Fibroblast of lung (primary cell): ENCODE data around the gene PLPPR2. TPM values are rescaled to one million over a fixed set of nuclear protein-coding genes. Genes with fewer than 3 reads are reported as not detected.

Experiments used
- DNase-seq, 2 donors: peaks; one replicate each; pipeline versions ENCODE4 v3.0.0 to v3.0.0-alpha.2; 2010; ENCODE audit warnings: low read depth in 2 of 2
- H2AFZ ChIP-seq: 2 replicates; pipeline ENCODE4 v1.5.1; 2012; ENCODE audit warnings: low read length, control low read depth, inconsistent platforms
- H3K27ac ChIP-seq: 2 replicates; pipeline ENCODE4 v1.5.1; 2011; ENCODE audit warnings: low read length, control low read depth; ENCODE audit not compliant: insufficient read depth
- H3K27me3 ChIP-seq: 2 replicates; pipeline ENCODE4 v1.5.1; 2011; ENCODE audit warnings: mild to moderate bottlenecking, low read length; ENCODE audit not compliant: control insufficient read depth, insufficient read depth
- H3K36me3 ChIP-seq: 2 replicates; pipeline ENCODE4 v1.5.1; 2011; ENCODE audit warnings: low read length; ENCODE audit not compliant: control insufficient read depth, insufficient read depth
- H3K4me1 ChIP-seq: 2 replicates; pipeline ENCODE4 v1.5.1; 2011; ENCODE audit warnings: low read length; ENCODE audit not compliant: control insufficient read depth, insufficient read depth; ENCODE audit errors: extremely low read depth
- H3K4me2 ChIP-seq: 2 replicates; pipeline ENCODE4 v1.5.1; 2011; ENCODE audit warnings: low read length, control low read depth; ENCODE audit not compliant: insufficient read depth; ENCODE audit errors: extremely low read depth
- H3K4me3 ChIP-seq, 4 experiments: fragments of 200-600 bp in 1 of 4; sonication (generic) in 1 of 4; replicated peaks in 1 of 4; 2 replicates each; pipeline ENCODE4 v1.5.1; 2011 to 2016; ENCODE audit warnings: low read length in 4 of 4, low read depth in 3 of 4, mild to moderate bottlenecking in 3 of 4, control low read depth in 2 of 4, inconsistent platforms in 1 of 4, mixed read lengths in 1 of 4; ENCODE audit not compliant: insufficient read depth in 1 of 4; ENCODE audit errors: control extremely low read depth in 1 of 4
- H3K79me2 ChIP-seq: 2 replicates; pipeline ENCODE4 v1.5.1; 2012; ENCODE audit warnings: mild to moderate bottlenecking, low read length, inconsistent platforms; ENCODE audit not compliant: control insufficient read depth, insufficient read depth
- H3K9ac ChIP-seq: 2 replicates; pipeline ENCODE4 v1.5.1; 2011; ENCODE audit warnings: mild to moderate bottlenecking, low read length, control low read depth; ENCODE audit not compliant: insufficient read depth
- H3K9me3 ChIP-seq: 2 replicates; pipeline ENCODE4 v1.5.1; 2012; ENCODE audit warnings: low read depth, low read length; ENCODE audit not compliant: control insufficient read depth, insufficient read depth
- H4K20me1 ChIP-seq: 2 replicates; pipeline ENCODE4 v1.5.1; 2011; ENCODE audit warnings: low read length; ENCODE audit not compliant: control insufficient read depth, insufficient read depth; ENCODE audit errors: extremely low read depth
- EZH2 ChIP-seq: IDR thresholded peaks from 2 replicates; pipeline ENCODE4 v1.5.1; 2012; ENCODE audit warnings: low read length, control low read depth, mild to moderate bottlenecking; ENCODE audit errors: missing control alignments
- polyA plus RNA-seq, 2 donors: library from polyadenylated mRNA; depleted of rRNA in 1 of 2; stranded (reverse) in 1 of 2; unstranded in 1 of 2; fragments of >200 nt; gene quantifications; 2 replicates each; pipeline ENCODE4 v1.2.1, GENCODE V29; 2011 to 2012; ENCODE audit warnings: missing spikeins in 1 of 2
- total RNA-seq: library from RNA; depleted of rRNA; stranded (reverse); fragments of >200 nt; gene quantifications from 2 replicates; pipeline ENCODE4 v1.2.1, GENCODE V29; 2014
- TF ChIP-seq, protein P1 (sequence below), 2 donors: IDR thresholded peaks in 1 of 2; conservative IDR thresholded peaks in 1 of 2; 1 replicate in 1 of 2; 2 replicates in 1 of 2; pipeline ENCODE4 v1.5.1; 2011 to 2012; ENCODE audit warnings: low read length in 2 of 2, control low read depth in 1 of 2, inconsistent platforms in 1 of 2, low read depth in 1 of 2, mild to moderate bottlenecking in 1 of 2

PLPPR2 gene
- total and polyA plus RNA-seq, 2 donors (not counting 1 experiment from before 2014, with no cell fraction given), result 13.0 to 21.2 TPM

DNA sequence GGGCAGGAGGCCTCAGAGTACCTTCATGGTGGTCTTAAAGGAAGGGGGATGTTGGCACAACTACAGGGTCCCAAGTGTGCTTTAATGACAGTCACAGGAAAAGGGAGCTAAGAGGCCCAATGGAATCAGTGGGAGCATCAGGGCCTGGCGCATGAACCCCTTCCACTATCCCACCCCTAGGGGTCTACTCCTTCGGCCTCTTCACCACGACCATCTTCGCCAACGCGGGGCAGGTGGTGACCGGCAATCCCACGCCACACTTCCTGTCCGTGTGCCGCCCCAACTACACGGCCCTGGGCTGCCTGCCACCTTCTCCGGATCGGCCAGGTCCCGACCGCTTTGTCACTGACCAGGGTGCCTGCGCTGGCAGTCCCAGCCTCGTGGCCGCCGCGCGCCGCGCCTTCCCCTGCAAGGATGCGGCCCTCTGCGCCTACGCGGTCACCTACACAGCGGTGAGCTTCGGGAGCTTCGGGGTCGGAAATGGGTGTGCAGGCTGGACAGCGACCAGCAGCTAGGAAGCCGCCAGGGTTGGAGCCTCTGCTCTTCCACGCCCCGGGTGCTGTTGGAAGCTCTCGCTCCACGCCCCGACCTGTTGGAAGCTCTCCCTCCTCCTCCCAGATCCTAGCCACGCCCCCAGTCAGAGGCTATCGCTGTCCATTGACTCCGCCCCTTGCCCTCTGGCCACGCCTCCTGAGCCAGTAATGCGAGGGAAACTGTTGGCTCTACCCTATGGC lies 6.0 kb downstream of the PLPPR2 start:
- no peak for DNase-seq

DNA sequence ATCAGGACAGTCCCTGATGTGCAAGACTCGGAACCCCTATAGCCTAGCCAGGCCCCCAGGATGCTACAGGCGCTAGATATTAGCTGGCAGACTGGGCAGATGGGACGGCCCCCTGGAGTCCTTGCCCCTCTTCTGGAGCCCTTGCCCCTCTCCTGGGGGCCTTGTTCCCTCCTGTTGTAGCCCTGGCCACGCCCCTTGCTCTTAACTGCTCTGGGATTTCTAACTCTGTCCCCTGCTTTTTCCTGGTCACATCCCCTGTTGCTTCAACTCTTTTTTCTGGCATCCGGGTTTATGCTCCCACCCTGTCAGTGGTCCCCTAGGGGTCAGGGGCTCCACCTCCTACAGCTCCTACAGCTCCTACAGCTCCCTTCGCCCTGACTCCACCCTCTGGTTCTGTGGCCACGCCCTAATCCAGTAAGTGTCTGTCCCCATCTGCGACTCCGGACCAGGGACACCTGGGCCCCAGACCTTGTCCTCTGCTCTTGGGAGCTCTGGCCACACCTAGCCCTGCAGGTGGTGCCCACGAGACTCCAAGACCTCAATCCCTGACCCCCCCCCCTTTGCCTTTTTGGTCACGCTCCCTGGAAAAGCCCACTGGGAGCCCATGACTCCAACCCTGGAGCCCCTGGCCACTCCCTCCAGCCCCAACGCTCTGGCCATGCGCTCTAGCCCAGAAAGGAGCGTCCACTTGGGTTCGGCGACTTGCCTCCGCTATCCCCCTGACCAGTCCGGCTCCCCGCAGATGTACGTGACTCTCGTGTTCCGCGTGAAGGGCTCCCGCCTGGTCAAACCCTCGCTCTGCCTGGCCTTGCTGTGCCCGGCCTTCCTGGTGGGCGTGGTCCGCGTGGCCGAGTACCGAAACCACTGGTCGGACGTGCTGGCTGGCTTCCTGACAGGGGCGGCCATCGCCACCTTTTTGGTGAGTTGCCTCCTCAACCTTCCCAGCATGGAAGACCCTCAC lies 6.8 kb downstream of the PLPPR2 start:
- no peak for TF ChIP-seq EZH2
- TF ChIP-seq, protein P1, sequence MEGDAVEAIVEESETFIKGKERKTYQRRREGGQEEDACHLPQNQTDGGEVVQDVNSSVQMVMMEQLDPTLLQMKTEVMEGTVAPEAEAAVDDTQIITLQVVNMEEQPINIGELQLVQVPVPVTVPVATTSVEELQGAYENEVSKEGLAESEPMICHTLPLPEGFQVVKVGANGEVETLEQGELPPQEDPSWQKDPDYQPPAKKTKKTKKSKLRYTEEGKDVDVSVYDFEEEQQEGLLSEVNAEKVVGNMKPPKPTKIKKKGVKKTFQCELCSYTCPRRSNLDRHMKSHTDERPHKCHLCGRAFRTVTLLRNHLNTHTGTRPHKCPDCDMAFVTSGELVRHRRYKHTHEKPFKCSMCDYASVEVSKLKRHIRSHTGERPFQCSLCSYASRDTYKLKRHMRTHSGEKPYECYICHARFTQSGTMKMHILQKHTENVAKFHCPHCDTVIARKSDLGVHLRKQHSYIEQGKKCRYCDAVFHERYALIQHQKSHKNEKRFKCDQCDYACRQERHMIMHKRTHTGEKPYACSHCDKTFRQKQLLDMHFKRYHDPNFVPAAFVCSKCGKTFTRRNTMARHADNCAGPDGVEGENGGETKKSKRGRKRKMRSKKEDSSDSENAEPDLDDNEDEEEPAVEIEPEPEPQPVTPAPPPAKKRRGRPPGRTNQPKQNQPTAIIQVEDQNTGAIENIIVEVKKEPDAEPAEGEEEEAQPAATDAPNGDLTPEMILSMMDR (conservative IDR thresholded peaks at IDR 0.05 in 1 of 2, IDR thresholded peaks at IDR 0.05 in 1 of 2; ENCODE audit: low read depth in 1 of 2, low read length in 2 of 2), result no peak
- Histone ChIP-seq H3K4me3 (no peak overlapping the region), H3K4me1 (no peaks in the 10 kb centered on the region), H3K4me2 (no peak overlapping the region), H3K27ac (no peak overlapping the region), H4K20me1 (no peaks in the 10 kb centered on the region), H3K36me3 (peaks cover 8% of the 10 kb centered on the region), H2AFZ (no peak overlapping the region), H3K9me3 (no peaks in the 10 kb centered on the region), H3K9ac (no peak overlapping the region), H3K79me2 (no peaks in the 10 kb centered on the region), H3K27me3 (no peaks in the 10 kb centered on the region)
- DNase-seq, result no peak

More for the DNA sequence above, 6.0 kb downstream of the PLPPR2 start:
- TF ChIP-seq, protein P1 (conservative IDR thresholded peaks at IDR 0.05 in 1 of 2, IDR thresholded peaks at IDR 0.05 in 1 of 2; ENCODE audit: low read depth in 1 of 2, low read length in 2 of 2), result no peak
- TF ChIP-seq EZH2, result no peak
- Histone ChIP-seq H3K4me3 (no peak overlapping the region), H3K79me2 (no peaks in the 10 kb centered on the region), H3K4me2 (no peak overlapping the region), H3K4me1 (no peaks in the 10 kb centered on the region), H4K20me1 (no peaks in the 10 kb centered on the region), H3K27me3 (no peaks in the 10 kb centered on the region), H3K9me3 (no peaks in the 10 kb centered on the region), H3K36me3 (peaks cover 8% of the 10 kb centered on the region), H3K9ac (no peak overlapping the region), H3K27ac (no peak overlapping the region), H2AFZ (no peak overlapping the region)

DNA sequence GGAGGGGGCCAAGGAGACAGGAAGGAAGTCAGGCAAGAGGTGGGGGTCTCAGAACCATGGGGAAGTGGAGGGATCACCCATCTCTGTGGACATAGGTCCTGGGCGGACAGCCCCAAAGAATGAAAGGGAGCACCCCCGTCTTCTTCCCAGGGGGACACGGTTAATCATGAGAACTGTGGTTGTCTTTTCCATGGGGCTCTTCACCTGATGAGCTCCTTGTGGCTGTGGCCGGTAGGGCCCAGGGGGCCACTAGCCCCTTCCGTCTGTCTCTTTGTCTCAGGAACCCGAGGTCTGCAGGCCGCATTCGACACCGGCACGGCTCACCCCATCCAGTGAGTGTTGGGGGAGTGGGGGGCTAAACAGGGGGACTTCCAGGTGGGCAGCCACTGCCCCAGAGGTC lies 8.6 kb downstream of the PLPPR2 start:
- no peak for TF ChIP-seq EZH2
- TF ChIP-seq, protein P1 (conservative IDR thresholded peaks at IDR 0.05 in 1 of 2, IDR thresholded peaks at IDR 0.05 in 1 of 2; ENCODE audit: low read depth in 1 of 2, low read length in 2 of 2), result no peak
- Histone ChIP-seq H3K79me2 (no peaks in the 10 kb centered on the region), H3K4me1 (no peaks in the 10 kb centered on the region), H3K27ac (no peak overlapping the region), H3K36me3 (peaks cover 8% of the 10 kb centered on the region), H3K4me3 (no peak overlapping the region), H3K4me2 (no peak overlapping the region), H4K20me1 (no peaks in the 10 kb centered on the region), H2AFZ (no peak overlapping the region), H3K9ac (no peak overlapping the region), H3K27me3 (no peaks in the 10 kb centered on the region), H3K9me3 (no peaks in the 10 kb centered on the region)
- DNase-seq, result no peak
